CD4-positive, alpha-beta T cell (primary cell): ENCODE data around the gene HS3ST5. TPM values are rescaled to one million over a fixed set of nuclear protein-coding genes. Genes with fewer than 3 reads are reported as not detected.

Experiments used
- ATAC-seq: fragments of 200-7000 bp; cut with Tn5 transposase; one replicate; pipeline ENCODE4 v1.10.0; 2022; ENCODE audit warnings: mild to moderate bottlenecking; ENCODE audit not compliant: poor library complexity
- CTCF ChIA-PET: fragments of 350-600 bp; sonication (Branson Sonifier 250); formaldehyde crosslinking; loops from one replicate; lab custom pipeline; 2021; ENCODE audit warnings: antibody characterized with exemption, inconsistent platforms; lab: Charles Lee
- POLR2A ChIA-PET: fragments of 350-600 bp; sonication (Branson Sonifier 250); formaldehyde crosslinking; loops from one replicate; lab custom pipeline; 2021; ENCODE audit warnings: antibody characterized with exemption, inconsistent platforms; lab: Charles Lee
- DNase-seq, 14 experiments: peaks; one replicate each; pipeline ENCODE4 v3.0.0-alpha.2; 2013 to 2020; ENCODE audit warnings: mixed read lengths in 2 of 14
- H3K27ac ChIP-seq, 2 donors: one replicate each; pipeline versions ENCODE4 v1.5.1 to v1.7.0; 2013; ENCODE audit warnings: low read length in 2 of 2, low read depth in 1 of 2, mild to moderate bottlenecking in 1 of 2
- H3K27me3 ChIP-seq, 2 experiments: 1 replicate in 1 of 2; 2 replicates in 1 of 2; pipeline versions ENCODE4 v1.6.1 to v1.7.0; 2013; ENCODE audit warnings: low read length in 2 of 2, control low read depth in 1 of 2, mild to moderate bottlenecking in 1 of 2, moderate library complexity in 1 of 2; ENCODE audit not compliant: insufficient read depth in 2 of 2, control insufficient read depth in 1 of 2
- H3K36me3 ChIP-seq: one replicate; pipeline ENCODE4 v1.6.1; 2013; ENCODE audit warnings: low read length, control low read depth; ENCODE audit not compliant: insufficient read depth
- H3K4me1 ChIP-seq: one replicate; pipeline ENCODE4 v1.6.1; 2013; ENCODE audit warnings: low read length, control low read depth; ENCODE audit not compliant: insufficient read depth
- H3K4me3 ChIP-seq: one replicate; pipeline ENCODE4 v1.5.1; 2013; ENCODE audit warnings: mild to moderate bottlenecking, low read length, moderate library complexity
- H3K9me3 ChIP-seq, 2 experiments: 1 replicate in 1 of 2; 2 replicates in 1 of 2; pipeline versions ENCODE4 v1.6.1 to v1.7.0; 2013; ENCODE audit warnings: low read length in 2 of 2, mild to moderate bottlenecking in 2 of 2, control low read depth in 1 of 2, moderate library complexity in 1 of 2; ENCODE audit not compliant: control insufficient read depth in 1 of 2, insufficient read depth in 1 of 2
- H3K27ac Mint-ChIP-seq: one replicate; pipeline ENCODE4 v1.8.0; 2020; ENCODE audit warnings: mixed read lengths
- H3K27me3 Mint-ChIP-seq: one replicate; pipeline ENCODE4 v1.8.0; 2021; ENCODE audit warnings: mixed read lengths
- H3K36me3 Mint-ChIP-seq: one replicate; pipeline ENCODE4 v1.8.0; 2021; ENCODE audit warnings: low read depth, mixed read lengths
- H3K4me1 Mint-ChIP-seq: one replicate; pipeline ENCODE4 v1.8.0; 2021; ENCODE audit warnings: low read depth, mixed read lengths
- H3K4me3 Mint-ChIP-seq: one replicate; pipeline ENCODE4 v1.8.0; 2020; ENCODE audit warnings: mild to moderate bottlenecking, mixed read lengths
- H3K9me3 Mint-ChIP-seq: one replicate; pipeline ENCODE4 v1.8.0; 2020; ENCODE audit warnings: mixed read lengths
- CTCF ChIP-seq: fragments of 200-600 bp; IDR thresholded peaks from one replicate; pipeline ENCODE4 v1.8.0; 2022; ENCODE audit warnings: antibody characterized with exemption, mild to moderate bottlenecking
- intact Hi-C, 2 experiments: fragments of 100-400 bp; cut with DNase I in 1 of 2; cut with micrococcal nuclease in 1 of 2; formaldehyde crosslinking; loops; one replicate each; pipeline versions ENCODE4 v1.15.1 to v1.9.0; 2023 to 2025; cut with DNase I, micrococcal nuclease
- total RNA-seq, 174 experiments: library from RNA in 2 of 174; stranded (reverse) in 2 of 174; gene quantifications; one replicate each; pipeline ENCODE4 v1.2.3 and lab custom pipeline; 2021 to 2026

Gene HS3ST5
- total RNA-seq, 2 experiments from 2014 or later = not detected

GRCh38 chr6:114181664-114182063 lies 161.2 kb downstream of the HS3ST5 start:
- H3K9me3 ChIP-seq = no peaks in the 10 kb centered on the region
- no peak overlapping the region for H3K4me3 ChIP-seq
- H3K4me1 ChIP-seq = no peaks in the 10 kb centered on the region
- no peaks in the 10 kb centered on the region for H3K4me1 Mint-ChIP-seq
- intact Hi-C loops = no loop called here
- no peak for TF ChIP-seq CTCF
- no peak overlapping the region for H3K27ac Mint-ChIP-seq
- H3K27me3 Mint-ChIP-seq = no peaks in the 10 kb centered on the region
- no peaks in the 10 kb centered on the region for H3K27me3 ChIP-seq
- no peaks in the 10 kb centered on the region for H3K9me3 Mint-ChIP-seq
- H3K36me3 Mint-ChIP-seq = no peaks in the 10 kb centered on the region
- ATAC-seq (no peak), DNase-seq (no peak)
- no peak overlapping the region for H3K4me3 Mint-ChIP-seq
- H3K27ac ChIP-seq = no peak overlapping the region
- H3K36me3 ChIP-seq = no peaks in the 10 kb centered on the region
- CTCF ChIA-PET = no interaction called here
- POLR2A ChIA-PET = no interaction called here

DNA sequence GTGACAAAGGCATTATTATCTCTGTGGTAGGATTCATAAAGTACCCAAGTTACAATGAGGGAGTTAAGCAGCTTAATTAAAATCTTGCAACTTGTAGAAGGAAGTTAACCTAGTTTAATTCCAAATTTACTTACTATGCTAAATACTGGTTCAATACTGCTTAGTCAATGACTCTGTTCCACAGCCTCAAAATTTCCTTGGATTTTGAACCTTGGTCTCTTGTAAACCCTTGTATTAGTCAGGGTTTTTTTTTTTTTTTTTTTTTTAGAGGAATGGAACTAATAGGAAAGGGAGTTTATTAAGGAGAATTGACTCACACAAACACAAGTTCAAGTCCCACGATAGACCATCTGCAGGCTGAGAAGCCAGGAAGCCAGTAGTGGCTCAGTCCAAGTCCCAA lies 163.4 kb downstream of the HS3ST5 start:
- Mint-ChIP-seq H3K27me3 (no peaks in the 10 kb centered on the region), H3K4me1 (no peaks in the 10 kb centered on the region), H3K36me3 (no peaks in the 10 kb centered on the region), H3K4me3 (no peak overlapping the region), H3K27ac (no peak overlapping the region), H3K9me3 (no peaks in the 10 kb centered on the region)
- ChIA-PET POLR2A (no interaction called here), CTCF (no interaction called here)
- Histone ChIP-seq H3K4me3 (no peak overlapping the region), H3K9me3 (no peaks in the 10 kb centered on the region), H3K36me3 (no peaks in the 10 kb centered on the region), H3K27me3 (no peaks in the 10 kb centered on the region), H3K4me1 (no peaks in the 10 kb centered on the region), H3K27ac (no peak overlapping the region)
- TF ChIP-seq CTCF = no peak
- intact Hi-C loops = no loop called here
- no peak for ATAC-seq
- no peak for DNase-seq

DNA sequence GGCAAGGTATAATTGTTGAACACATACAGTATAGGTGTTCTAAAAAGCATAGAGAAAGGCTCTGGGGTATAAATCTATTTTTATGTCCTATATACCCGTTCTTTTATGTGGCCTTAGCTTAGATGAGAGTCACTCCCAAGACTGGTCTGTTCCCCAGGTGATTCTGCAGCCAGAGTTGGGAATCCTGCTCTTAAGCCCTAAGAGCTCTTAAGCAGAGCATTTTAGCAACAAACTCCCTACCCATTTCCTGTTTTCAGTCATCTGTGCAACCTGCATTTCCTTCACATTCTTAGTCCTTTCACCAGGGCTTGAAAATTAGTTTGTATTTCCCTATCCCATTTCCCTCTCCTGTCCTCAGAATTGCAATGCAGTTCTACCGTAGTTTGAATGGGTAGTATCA lies 166.1 kb downstream of the HS3ST5 start:
- Histone ChIP-seq H3K9me3 (no peaks in the 10 kb centered on the region), H3K4me3 (no peak overlapping the region), H3K4me1 (no peaks in the 10 kb centered on the region), H3K36me3 (no peaks in the 10 kb centered on the region), H3K27ac (no peak overlapping the region), H3K27me3 (no peaks in the 10 kb centered on the region)
- ChIA-PET POLR2A (no interaction called here), CTCF (no interaction called here)
- Mint-ChIP-seq H3K36me3 (no peaks in the 10 kb centered on the region), H3K9me3 (no peaks in the 10 kb centered on the region), H3K27ac (no peak overlapping the region), H3K27me3 (no peaks in the 10 kb centered on the region), H3K4me3 (no peak overlapping the region), H3K4me1 (no peaks in the 10 kb centered on the region)
- no peak for TF ChIP-seq CTCF
- intact Hi-C loops = no loop called here
- DNase-seq (no peak), ATAC-seq (no peak)
